ENCODE data around the gene ZRANB3.

ZRANB3 gene

DNA sequence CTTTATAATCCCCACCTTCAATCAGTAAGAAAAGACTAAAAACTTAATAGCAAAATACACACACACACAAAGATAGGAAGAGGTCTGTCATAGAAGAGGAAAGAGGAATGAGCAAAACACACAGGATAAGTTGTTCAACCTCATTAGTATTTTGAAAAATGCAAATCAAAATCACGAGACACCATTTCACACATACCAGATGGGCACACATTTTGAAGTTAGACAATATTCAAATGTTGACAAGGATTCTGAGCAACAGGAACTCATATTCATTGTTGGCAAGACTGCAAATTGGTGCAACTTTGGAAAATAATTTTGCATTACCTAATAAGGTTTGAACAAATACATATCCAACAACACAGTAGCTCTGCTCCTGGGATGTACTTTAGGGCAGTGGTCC lies 351.3 kb downstream of the ZRANB3 start:
- DNase-seq (ENCODE audit: low read depth in 2 of 3, low spot score in 2 of 3) = no peak

- DNase-seq (ENCODE audit: low read depth in 2 of 3, low spot score in 2 of 3) = no peak
These were observed 355.8 kb downstream of the ZRANB3 start for GRCh38 chr2:135175177-135175576.

GRCh38 chr2:135174810-135175093 lies 356.3 kb downstream of the ZRANB3 start:
- no peak for DNase-seq (ENCODE audit: low read depth in 2 of 3, low spot score in 2 of 3)

DNA sequence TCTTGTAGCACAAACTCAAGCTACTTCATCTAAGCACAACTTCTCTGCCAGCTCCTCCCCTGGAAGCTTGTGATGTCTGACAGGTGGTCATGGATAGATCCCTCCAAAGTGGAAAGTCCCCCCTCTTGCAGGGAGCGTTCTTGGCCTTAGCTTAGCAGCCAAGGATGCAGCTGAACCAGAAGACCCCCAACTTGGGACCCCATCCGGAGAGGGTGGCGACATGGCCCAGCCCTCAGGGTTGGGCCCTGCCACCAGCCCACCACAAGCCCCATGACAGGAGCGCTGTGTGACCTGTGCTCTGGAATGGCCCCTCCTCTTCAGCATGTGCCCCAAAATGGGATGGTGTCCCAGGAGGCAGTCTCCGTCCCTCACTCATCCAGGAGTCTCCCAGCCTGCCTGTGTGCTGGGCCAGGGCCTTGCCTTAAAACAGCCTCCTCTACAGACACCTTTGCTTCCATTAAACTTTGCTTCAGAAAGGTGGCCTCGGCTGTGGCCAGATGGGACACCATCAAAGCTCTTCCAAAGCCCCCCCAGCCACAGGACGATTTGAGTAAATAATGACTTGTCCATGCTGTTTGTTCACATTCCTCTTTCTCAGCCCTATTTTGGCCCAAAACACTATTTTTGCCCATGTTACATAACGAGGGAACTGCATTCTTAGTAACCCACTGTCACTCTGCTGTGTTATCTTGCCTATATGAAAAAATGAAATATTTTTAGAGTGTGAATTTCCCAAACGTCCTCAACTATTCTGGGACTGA lies 356.8 kb downstream of the ZRANB3 start:
- no peak for DNase-seq (ENCODE audit: low read depth in 2 of 3, low spot score in 2 of 3)

DNA sequence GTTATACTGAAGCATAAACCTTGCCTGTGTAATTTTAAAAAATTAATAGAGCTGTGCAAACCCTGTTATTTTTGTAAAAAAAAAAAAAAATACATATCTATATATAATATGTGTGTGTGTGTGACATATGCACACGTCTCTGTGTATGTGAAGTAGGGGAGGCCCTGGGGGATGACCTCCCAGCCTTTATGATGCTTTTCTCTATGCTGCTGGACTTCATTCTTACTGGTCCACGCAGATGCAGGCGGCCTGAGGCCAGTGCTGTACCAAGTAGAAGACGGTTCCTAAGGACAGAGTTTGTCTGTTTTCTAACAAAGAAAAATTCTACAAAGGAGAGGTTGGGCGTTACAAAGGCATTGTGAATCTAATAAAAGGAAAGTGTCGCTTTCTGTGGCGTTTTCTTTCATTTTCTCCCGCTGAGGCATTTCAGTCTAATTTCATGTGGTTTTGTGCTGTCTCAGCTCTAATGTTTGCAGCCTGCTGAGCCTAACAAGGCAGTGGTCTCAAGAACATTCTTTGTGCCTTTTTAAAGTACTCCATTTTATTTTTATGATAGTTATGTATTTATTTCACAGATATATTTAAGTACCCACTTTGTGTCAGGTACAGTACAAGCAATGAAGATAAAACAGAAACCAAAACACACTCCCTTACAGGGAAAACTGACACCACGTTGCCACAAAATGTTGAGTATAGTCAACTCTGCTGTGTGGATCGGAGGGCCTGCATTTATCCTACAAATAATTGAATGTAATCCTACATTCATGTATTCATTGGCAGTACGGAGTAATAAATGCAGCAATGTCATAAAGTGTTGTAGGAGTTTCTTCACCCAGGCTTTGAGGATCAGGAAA lies 360.9 kb downstream of the ZRANB3 start:
- DNase-seq (ENCODE audit: low read depth in 2 of 3, low spot score in 2 of 3) = no peak

GRCh38 chr2:135168204-135168856 lies 362.7 kb downstream of the ZRANB3 start:
- no peak for DNase-seq (ENCODE audit: low read depth in 2 of 3, low spot score in 2 of 3)

DNA sequence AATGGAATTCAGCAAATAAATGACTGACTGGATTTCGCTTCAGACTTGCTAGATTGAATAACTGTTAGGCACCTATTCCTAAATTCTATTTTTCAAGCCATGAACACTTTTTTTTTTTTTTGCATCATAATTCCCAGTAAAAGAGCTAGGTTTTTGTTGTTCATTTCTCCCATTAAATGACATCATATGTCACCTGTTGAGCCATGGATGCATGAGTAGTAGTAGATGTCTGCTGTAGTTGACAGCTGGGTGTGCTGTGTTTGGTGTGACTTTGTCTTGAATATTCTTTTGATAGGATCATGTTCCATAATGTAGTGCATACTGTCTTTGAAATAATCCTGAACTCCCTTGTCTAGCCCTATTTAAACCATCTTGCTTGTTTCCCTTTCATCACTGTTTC lies 363.7 kb downstream of the ZRANB3 start:
- no peak for DNase-seq (ENCODE audit: low read depth in 2 of 3, low spot score in 2 of 3)

- DNase-seq (ENCODE audit: low read depth in 2 of 3, low spot score in 2 of 3) = no peak
These were observed 366.6 kb downstream of the ZRANB3 start for GRCh38 chr2:135164431-135164830.

DNA sequence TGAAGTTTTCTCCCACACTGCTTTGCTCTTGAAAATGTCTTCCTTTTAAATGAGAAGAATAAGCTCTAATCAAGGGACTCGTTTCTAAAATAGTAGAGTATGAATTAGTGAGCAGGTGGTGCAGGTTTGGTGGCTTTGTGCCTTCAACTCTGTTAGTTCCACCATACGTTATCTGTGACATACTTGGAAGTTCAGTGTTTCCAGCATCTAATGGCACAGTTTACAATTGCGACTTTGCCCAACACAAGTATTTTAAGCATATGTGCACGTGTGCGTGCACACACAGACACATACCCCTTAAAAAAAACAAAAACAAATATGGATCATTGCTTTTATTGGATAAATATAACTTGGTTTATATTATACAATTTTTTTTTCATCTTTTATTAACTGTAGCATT lies 367.1 kb downstream of the ZRANB3 start:
- no peak for DNase-seq (ENCODE audit: low read depth in 2 of 3, low spot score in 2 of 3)

DNA sequence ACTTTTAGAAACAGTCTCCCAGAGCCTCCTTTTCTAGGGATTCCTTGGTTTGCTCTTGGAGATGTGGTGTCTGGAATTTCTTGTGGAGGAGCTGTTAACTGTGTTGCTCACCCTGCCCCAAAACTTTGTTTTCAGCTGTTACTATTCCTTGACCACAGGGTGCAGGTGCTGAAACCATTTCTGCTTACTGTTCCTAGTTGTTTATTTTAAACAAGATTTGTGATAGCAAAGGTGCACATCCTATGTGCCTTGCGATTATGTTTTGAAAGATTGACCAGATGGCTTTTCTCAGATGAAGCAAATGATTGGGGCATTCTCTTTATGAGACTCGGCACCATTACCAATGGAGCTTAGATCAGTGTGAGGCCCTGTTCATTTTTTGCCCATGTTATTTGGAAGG lies 367.7 kb downstream of the ZRANB3 start:
- DNase-seq (ENCODE audit: low read depth in 2 of 3, low spot score in 2 of 3) = no peak

DNA sequence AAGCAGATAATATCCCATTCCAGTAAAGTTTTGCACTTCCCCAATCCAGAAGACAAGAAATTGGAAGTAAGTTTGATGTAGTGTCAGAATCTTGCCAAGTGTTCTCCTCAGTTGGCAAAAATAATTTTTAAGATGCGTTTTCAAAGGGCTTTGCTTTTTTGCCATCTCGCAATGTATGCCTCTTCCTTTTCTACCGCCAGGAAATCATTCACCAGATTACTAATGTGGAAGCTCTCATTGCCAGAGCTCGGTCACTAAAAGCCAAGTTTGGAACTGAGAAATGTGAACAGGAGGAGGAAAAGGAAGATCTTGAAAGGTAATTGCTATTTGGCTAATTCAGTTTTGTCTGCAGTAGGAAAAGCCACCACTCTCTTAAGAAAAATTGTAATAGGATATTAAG lies 368.2 kb downstream of the ZRANB3 start:
- no peak for DNase-seq (ENCODE audit: low read depth in 2 of 3, low spot score in 2 of 3)

DNA sequence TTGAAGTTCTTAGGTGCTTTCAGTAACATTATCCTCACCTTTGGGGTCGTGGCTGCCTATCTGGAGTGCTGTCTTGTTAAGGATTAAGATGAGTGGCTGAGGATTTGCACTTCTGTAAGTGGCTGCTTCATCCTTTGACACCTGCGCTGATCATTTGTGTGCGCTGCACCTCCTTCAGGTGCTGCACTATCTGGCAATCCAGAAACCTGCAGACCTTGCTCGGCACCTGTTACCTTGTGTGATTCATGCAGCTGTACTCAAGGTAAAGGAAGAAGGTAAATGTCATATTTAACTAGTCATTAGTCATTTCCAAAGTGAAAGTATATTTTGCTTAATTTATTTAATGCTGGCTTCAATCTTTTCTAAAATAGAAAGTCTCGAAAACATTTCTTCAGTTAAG lies 368.6 kb downstream of the ZRANB3 start:
- DNase-seq (ENCODE audit: low read depth in 2 of 3, low spot score in 2 of 3) = no peak

DNA sequence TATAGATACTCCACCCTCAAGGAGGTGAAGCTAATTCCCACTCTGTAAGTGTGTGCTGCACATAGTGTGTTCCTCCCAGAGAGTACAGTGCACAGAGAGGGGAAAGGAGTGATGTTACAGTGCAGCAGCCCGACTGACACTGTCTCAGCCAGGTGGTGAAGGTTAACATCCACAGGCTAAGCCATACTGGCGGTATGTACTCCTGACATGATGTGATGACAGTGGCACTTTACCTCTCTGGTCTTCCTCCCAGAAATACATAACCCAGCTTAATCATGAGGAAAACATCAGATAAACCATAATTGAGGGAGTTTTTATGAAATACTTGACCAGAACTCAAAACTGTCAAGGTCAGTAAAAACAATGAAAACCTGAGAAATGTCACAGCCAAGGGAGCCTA lies 371.8 kb downstream of the ZRANB3 start:
- DNase-seq (ENCODE audit: low read depth in 2 of 3, low spot score in 2 of 3) = no peak

DNA sequence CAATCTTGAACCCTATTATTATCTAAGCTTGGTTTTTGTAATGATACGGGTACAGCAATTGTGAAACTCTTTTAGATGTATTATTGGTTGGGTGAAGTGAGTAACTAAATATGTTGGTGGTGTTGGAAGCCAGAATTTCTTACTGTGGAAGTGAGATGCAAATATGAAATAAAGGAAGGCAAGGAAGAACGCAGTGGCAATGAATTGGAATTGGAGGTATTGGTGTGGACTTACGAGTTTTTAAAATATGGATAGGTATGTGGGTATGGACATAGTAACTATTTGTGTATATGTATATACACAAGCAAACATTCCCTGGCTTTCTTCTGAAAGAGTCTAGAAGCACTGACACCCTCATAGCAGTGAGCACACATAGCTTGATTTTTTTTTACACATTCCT lies 373.2 kb downstream of the ZRANB3 start:
- no peak for DNase-seq (ENCODE audit: low read depth in 2 of 3, low spot score in 2 of 3)

GRCh38 chr2:135154962-135155361 lies 376.1 kb downstream of the ZRANB3 start:
- DNase-seq (ENCODE audit: low read depth in 2 of 3, low spot score in 2 of 3) = no peak

DNA sequence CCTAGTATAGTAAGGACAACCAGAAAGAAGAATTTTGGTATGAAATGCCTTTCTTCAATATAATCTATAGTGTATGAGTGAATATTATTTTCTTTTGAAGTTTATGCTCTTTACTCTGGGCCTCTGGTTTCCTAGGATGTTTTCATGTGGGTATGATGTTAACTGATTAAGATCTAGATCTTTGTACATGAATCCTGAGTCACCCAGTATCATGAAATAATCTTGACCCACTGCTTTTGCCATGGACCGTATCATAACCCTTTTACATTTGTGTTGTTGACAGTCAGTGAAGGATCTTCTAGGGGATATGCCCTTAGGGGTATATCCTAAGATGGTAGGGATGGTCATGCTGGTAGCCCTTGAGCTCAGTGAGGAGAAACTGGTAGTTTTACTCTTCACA lies 378.7 kb downstream of the ZRANB3 start:
- no peak for DNase-seq (ENCODE audit: low read depth in 2 of 3, low spot score in 2 of 3)

DNA sequence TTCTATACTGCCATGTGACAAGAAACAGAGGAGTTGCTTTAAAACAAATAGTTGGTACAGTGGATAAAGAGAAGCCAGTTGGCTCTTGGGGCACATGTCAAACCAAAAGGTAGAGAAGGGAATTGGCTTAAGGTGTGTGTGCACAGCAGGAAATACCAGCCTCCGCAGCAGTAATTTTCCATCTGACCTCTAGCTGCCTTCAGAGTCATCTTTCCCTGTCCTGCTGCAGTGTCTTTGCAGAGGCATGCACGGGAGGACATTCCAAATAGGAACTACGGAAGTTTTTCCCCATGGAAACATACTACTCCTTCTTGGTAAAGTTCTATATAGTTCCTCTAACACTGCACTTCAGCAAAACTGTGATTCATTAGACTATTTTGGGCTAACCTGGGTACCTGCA lies 379.4 kb downstream of the ZRANB3 start:
- no peak for DNase-seq (ENCODE audit: low read depth in 2 of 3, low spot score in 2 of 3)

- DNase-seq (ENCODE audit: low read depth in 2 of 3, low spot score in 2 of 3) = no peak
These were observed 380.3 kb downstream of the ZRANB3 start for GRCh38 chr2:135150725-135151124.

- DNase-seq (ENCODE audit: low read depth in 2 of 3, low spot score in 2 of 3) = no peak
These were observed 381.8 kb downstream of the ZRANB3 start for GRCh38 chr2:135149251-135149650.

DNA sequence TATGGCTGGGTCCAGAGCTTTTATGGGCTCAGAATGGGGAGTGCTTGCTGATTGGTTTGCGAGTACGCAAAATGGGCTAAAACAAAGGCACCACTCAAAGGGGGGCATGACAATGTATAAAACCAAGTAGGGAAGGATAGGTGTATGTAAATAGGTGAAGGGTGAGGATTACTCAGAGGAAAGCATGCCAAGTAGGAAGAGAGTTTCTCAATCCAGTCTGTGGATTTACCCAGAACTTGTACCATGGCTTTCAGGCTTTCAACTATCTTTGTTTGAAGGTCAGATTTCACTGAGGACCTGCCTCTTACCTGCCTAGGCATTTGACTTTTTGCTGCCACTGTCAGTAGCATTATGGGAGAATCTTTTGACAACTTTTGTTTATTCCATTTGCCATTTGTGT lies 386.7 kb downstream of the ZRANB3 start:
- no peak for DNase-seq (ENCODE audit: low read depth in 2 of 3, low spot score in 2 of 3)

DNA sequence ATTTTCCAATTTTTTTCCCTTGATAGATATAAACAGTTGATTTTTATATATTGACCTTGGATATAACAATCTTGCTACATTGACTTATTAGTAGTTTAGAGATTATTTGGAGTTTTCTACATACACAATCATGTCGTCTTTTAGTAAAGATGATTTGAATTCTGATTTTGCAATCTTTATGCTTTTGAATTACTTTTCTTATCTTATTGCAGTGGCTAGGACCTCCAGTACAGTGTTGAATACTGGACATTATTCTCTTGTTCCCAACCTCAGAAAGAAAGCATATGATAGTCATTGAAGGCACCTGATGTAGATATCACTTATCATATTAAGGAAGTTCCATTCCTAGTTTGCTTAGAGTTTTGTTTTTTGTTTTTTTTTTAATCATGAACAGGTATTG lies 388.7 kb downstream of the ZRANB3 start:
- no peak for DNase-seq (ENCODE audit: low read depth in 2 of 3, low spot score in 2 of 3)

DNA sequence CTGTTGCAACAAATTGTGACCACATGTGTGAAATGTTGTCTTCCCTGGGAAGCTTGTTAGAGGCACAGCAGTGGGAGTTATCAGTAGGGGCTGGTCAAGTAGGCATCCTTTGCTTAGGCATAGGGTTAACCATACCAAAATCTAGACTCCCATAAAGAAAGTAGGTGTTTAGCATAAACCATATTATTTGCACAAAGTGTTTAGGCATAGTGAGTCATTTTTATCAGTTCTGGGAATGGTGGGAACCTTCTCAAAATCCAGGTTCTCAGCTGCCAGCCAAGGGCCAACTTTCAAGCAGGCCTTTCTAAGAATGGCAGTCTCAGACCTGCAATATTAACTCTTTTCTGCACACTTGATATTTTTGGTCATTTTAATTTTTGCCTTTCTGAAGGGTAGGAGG lies 390.4 kb downstream of the ZRANB3 start:
- DNase-seq (ENCODE audit: low read depth in 2 of 3, low spot score in 2 of 3) = no peak
